Hindlimb muscle (tissue), 1 donor: ENCODE measurements around the gene CMIP. TPM values are rescaled to one million over a fixed set of nuclear protein-coding genes. Genes with fewer than 3 reads are reported as not detected.

Experiments used
- DNase-seq: peaks from one replicate; pipeline ENCODE4 v3.0.0-alpha.2; 2013
- polyA plus RNA-seq: library from polyadenylated mRNA; unstranded; fragments of 120-200 nt; gene quantifications from one replicate; pipeline ENCODE4 v1.2.1, GENCODE V29; 2013; ENCODE audit not compliant: insufficient read length

Gene CMIP
- polyA plus RNA-seq, 1 donor, result 18.0 TPM

DNA sequence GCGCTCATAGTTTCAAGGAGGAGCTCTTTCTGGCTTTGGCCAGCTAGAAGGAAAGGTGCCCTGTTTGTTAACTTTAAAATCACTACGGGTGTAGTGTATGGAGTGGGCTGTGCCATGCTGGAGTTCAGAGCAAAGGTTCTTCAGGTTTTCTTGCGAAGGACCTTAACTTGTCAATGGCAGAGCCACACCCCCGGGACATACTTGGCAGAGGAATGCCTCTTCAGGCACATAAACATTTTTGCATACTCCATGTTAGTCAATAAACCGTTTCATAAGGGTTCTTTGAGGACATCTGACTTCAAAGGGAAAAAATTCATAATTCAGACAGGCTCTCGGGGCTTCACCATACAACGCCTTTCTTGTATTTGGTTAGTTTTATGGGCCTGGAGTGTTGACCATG is 221.5 kb downstream of the CMIP start:
- no peak for DNase-seq

- no peak for DNase-seq
These were observed 223.9 kb downstream of the CMIP start for GRCh38 chr16:81668243-81669097.

DNA sequence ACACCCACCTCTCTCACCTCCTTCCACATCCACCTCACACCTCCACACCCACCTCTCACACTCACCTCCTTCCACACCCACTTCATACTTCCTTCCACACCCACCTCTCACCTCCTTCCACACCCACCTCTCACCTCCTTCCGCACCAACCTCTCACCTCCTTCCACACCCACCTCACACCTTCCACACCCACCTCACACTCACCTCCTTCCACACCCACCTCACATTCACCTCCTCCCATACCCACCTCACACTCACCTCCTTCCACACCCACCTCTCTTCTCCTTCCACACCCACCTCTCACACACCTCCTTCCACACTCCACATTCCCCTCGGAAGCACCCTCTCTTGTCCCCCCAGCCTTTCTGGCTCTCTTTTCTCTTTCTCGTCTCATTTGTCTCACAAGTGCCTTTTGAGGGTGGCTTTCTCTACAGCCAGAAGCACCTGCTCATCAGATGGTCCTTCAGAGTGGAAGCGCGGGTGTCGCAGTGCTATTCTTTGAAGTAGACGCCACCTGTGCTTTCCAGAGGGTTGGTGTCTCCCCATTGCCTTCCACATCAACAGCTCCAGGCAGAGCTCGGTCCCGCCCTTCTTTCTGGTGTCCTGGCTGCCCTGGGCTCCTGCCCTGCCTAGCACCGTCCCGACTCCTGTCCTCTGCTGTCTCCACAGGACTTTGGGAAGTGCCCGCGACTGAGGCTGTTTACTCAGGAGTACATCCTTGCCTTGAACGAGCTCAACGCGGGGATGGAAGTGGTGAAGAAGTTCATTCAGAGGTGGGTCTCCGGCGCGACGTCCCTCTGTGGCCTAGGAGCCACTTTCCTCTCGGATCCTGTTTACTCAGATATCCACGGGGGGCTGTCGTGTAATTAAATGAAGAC is 225.1 kb downstream of the CMIP start:
- DNase-seq, result no peak

GRCh38 chr16:81671738-81672597 is 227.4 kb downstream of the CMIP start:
- DNase-seq, result no peak

GRCh38 chr16:81673432-81673831 is 228.8 kb downstream of the CMIP start:
- no peak for DNase-seq

DNA sequence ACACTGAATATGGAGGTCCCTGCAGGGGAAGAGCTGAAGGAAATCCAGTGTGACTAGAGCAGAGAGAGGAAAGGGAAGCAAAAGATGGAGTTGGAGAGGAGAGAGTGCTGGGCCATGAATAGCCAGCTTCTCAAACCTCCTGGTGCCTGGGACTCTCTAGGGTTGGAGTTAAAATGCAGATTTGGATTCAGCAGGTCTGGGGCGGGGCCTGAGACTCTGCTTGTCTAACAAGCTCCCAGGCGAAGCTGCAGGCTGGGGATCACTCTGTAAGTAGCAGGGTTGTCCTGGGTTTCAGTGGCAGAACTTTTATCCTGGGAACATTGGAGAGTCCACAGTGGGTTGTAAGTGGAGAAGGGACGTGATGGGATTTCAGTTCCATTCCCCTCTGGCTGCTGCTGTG is 231.1 kb downstream of the CMIP start:
- no peak for DNase-seq

- no peak for DNase-seq
These were observed 231.7 kb downstream of the CMIP start for GRCh38 chr16:81676066-81676882.

GRCh38 chr16:81676883-81677737 is 232.5 kb downstream of the CMIP start:
- no peak for DNase-seq

- DNase-seq, result no peak
These were observed 233.9 kb downstream of the CMIP start for GRCh38 chr16:81678326-81679095.

- DNase-seq, result no peak
These were observed 235.3 kb downstream of the CMIP start for GRCh38 chr16:81679721-81680430.

- no peak for DNase-seq
These were observed 236.1 kb downstream of the CMIP start for GRCh38 chr16:81680444-81681275.

DNA sequence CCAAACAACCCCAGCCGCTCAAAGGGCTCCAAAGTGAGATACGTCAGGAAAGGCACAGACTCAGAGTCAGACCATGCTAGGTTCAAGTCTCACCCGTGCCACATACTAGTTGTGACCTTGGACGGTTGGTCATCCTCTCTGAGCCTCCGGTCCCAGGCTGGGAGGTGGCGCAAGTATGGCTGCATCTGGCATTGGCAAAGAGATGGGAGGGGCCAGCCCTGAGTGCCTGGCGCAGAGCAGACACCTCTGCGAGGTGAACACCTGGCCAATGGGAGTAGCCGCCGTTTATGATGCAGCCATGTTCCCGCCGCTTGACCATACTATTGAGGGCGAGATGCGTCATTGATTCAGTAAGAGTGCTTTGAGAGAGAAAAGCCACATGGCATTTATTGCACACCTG is 236.7 kb downstream of the CMIP start:
- no peak for DNase-seq

- no peak for DNase-seq
These were observed 239.7 kb downstream of the CMIP start for GRCh38 chr16:81684242-81684837.

GRCh38 chr16:81684901-81685300 is 240.3 kb downstream of the CMIP start:
- no peak for DNase-seq

DNA sequence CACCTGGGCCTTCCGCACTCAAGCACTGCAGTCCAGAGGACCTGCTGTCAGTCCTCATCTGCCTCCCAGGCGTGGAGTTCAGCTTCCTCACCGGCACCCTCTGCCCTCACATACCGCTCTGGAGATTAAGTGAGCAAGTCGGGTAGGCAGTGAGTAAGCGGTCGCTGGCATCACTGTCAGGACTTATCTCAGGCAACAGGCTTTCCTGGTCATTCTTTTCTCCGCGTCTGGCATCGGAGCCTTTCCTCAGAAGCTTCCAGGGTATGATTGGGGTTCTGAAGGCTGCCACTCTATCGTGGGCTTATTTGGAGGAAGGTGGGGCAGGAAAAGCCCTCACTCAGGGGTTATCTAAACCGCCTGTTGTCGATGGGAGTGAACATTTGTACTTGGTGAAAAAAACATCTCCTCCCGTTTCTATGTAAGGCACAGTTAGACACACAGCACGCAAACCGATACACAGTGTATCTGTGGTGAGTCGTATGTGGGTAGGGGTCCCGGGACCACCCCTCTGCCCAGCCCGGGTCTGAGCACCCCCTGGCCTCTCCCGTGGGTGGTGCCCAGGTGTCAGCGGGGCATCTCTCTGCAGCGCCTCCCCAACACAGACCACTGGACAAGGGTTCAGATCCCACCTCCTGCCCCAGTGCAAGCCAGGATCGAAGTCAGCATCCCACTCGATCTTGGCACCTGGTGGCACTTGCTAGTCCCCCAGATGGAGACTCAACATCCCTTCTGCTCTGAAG is 242.0 kb downstream of the CMIP start:
- no peak for DNase-seq

DNA sequence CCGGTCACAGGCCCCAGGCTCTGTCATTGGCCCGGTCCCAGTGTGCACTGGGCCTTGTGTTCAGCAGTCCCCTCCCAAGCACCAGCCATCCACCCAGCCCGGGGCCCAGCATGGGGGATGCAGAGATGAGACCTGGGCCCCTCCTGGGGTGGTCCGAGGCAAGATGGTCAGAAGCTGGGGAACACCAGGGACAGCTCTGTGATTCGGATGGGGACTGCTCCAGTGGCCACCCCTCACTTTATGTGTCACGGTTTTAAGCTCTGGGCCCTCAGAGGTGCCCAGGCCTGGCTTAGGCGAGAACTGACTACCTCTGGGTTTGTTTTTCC is 242.5 kb downstream of the CMIP start:
- DNase-seq, result no peak

DNA sequence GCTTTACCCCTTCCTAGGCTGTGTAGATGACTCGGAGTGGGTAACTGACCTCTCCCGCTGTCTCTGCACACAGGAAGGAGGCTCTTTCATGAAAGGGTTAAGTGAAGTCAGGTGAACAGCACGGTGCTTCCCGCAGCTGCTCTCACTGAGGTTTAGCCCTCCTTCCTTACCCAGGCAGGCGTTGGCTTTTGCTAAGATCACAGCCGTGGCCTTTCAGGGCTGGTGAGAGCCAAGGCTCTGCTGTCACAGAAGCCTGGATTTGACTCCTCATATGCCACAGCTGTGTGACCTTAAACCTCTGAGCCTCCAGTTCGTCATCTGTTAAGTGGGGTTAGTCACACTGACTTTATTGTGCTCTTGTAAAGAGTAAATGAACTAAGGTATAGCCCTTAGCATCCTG is 243.6 kb downstream of the CMIP start:
- DNase-seq, result no peak
